ENCODE results near the gene CPSF3. TPM values are rescaled to one million over a fixed set of nuclear protein-coding genes. Genes with fewer than 3 reads are reported as not detected.

The CPSF3 gene
- total and polyA plus RNA-seq, 8 donors: 8.2 to 55.3 (median 16.7) TPM

DNA sequence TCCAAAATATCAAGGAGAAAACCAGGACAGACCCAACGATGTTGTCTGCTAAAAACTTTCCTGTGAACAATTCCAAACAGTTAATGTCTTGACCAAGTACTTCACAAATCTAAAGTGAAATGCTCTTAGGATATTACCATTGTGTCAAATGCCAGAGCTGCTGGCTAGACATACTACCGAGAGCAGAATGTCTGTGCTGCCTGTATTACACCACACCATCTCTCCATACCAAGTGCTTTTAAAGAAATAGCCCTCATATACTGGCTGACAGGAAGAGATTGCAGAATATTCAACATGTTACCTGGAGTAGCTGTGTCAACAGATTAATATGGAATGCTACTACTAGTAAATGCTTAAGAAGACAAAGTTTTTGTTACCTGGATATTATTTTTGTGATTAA lies 69.5 kb downstream of the CPSF3 start:
- H3K36me3 ChIP-seq: peaks cover 76 to 98% (median 97%) of the 10 kb centered on the region in 4 donors
- no peaks in the 10 kb centered on the region for H3K9me3 ChIP-seq
- TF ChIP-seq POLR2AphosphoS5 (IDR thresholded peaks at IDR 0.05) (no peak), EP300 (IDR thresholded peaks at IDR 0.05) (no peak)
- no peaks in the 10 kb centered on the region for H3K4me1 ChIP-seq
- H3K4me3 ChIP-seq: no peak overlapping the region
- no peak overlapping the region for H3K27ac ChIP-seq
- H3K27me3 ChIP-seq: no peaks in the 10 kb centered on the region
- intact Hi-C loops (cut with DNase I; ENCODE audit: low total_unique reads): no loop called here
- 70 to 76% (median 75%) methylated on average over 2 of the region's 2 CpGs for WGBS, 5 donors
- DNase-seq: no peak

DNA sequence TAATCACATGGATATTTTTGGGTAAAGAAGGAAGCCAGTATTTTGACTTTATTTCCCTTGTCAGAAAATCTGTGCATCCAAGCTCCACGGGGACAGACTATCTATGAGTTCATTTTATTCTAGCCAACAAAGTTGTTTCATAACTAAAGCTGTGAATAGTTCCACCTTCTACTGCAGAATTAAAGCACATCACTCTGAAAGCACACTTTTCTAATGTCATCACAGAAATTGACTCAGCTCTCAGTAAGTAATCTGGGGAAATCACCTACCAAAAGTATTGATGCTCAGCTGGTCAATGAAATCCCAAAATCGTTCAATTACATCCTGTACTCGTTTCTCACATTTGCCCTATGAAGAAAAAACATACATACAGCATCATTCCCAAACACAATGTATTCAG lies 70.0 kb downstream of the CPSF3 start:
- Histone ChIP-seq H3K27ac (no peak overlapping the region), H3K36me3 (peaks cover 70 to 98% (median 92%) of the 10 kb centered on the region in 4 donors), H3K4me3 (no peak overlapping the region), H3K4me1 (peaks cover 0 to 3% (median 0%) of the 10 kb centered on the region in 4 donors), H3K9me3 (no peaks in the 10 kb centered on the region), H3K27me3 (no peaks in the 10 kb centered on the region)
- WGBS, 5 donors: 78 to 87% (median 79%) methylated on average over 3 of the region's 3 CpGs
- intact Hi-C loops (cut with DNase I; ENCODE audit: low total_unique reads): no loop called here
- TF ChIP-seq POLR2AphosphoS5 (IDR thresholded peaks at IDR 0.05) (no peak), POLR2A (IDR thresholded peaks at IDR 0.05) (no peak), EP300 (IDR thresholded peaks at IDR 0.05) (no peak)
- TF ChIP-seq, protein P1, sequence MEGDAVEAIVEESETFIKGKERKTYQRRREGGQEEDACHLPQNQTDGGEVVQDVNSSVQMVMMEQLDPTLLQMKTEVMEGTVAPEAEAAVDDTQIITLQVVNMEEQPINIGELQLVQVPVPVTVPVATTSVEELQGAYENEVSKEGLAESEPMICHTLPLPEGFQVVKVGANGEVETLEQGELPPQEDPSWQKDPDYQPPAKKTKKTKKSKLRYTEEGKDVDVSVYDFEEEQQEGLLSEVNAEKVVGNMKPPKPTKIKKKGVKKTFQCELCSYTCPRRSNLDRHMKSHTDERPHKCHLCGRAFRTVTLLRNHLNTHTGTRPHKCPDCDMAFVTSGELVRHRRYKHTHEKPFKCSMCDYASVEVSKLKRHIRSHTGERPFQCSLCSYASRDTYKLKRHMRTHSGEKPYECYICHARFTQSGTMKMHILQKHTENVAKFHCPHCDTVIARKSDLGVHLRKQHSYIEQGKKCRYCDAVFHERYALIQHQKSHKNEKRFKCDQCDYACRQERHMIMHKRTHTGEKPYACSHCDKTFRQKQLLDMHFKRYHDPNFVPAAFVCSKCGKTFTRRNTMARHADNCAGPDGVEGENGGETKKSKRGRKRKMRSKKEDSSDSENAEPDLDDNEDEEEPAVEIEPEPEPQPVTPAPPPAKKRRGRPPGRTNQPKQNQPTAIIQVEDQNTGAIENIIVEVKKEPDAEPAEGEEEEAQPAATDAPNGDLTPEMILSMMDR (IDR thresholded peaks at IDR 0.05): no peak
- no peak for DNase-seq

DNA sequence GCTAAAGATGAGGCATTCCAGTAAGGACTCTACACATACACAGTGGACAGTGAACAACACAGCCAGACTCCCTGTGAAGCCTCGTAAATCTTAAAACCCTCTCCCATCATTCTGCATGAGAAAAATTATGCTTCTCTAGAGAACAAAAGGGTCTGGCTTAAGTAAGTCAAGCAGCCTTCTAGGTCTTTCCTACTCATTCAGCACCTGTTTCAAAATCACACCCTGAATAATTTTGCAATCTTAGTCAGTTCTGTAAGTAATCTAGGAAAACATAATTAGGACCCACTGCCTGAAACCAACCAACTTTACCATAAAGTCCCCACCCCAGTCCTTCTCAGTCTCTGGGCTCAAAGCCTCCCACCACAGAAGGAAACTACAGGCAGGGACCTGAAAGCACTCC lies 70.6 kb downstream of the CPSF3 start:
- DNase-seq: no peak
- Histone ChIP-seq H3K27me3 (no peaks in the 10 kb centered on the region), H3K4me3 (no peak overlapping the region), H3K4me1 (peaks cover 0 to 7% (median 0%) of the 10 kb centered on the region in 4 donors), H3K27ac (no peak overlapping the region), H3K36me3 (peaks cover 65 to 97% (median 86%) of the 10 kb centered on the region in 4 donors), H3K9me3 (no peaks in the 10 kb centered on the region)
- 79 to 95% (median 90%) methylated on average over 1 of the region's 1 CpG for WGBS, 5 donors
- TF ChIP-seq POLR2AphosphoS5 (IDR thresholded peaks at IDR 0.05): no peak
- TF ChIP-seq, protein P1 (IDR thresholded peaks at IDR 0.05): no peak
- no peak for TF ChIP-seq POLR2A (IDR thresholded peaks at IDR 0.05)
- no peak for TF ChIP-seq EP300 (IDR thresholded peaks at IDR 0.05)
- intact Hi-C loops (cut with DNase I; ENCODE audit: low total_unique reads): no loop called here

DNA sequence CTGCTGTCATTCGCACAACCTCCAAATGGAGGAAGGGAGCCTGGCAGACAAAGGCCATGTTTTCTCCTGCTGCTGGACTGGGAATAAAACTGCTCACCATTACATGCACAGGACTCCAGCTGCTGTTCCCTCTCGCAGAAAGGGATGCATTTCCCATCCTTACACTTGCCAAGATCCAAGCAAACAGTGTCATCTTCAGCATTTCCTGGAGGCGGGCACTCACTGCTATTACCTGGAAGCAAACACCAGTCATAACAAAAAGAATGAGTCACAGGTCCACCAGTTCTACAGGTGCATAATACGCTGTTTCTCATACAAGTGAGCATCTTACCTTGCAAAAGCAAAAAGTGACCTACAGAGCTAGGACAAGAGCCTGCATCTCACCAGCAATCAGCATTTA lies 73.6 kb downstream of the CPSF3 start:
- Histone ChIP-seq H3K4me3 (no peak overlapping the region), H3K4me1 (peaks cover 0 to 7% (median 0%) of the 10 kb centered on the region in 4 donors), H3K27me3 (no peaks in the 10 kb centered on the region), H3K27ac (no peak overlapping the region), H3K9me3 (no peaks in the 10 kb centered on the region), H3K36me3 (peaks cover 47 to 90% (median 82%) of the 10 kb centered on the region in 4 donors)
- intact Hi-C loops (cut with DNase I; ENCODE audit: low total_unique reads): no loop called here
- WGBS, 5 donors: 83 to 93% (median 91%) methylated on average over 4 of the region's 4 CpGs
- TF ChIP-seq POLR2A (IDR thresholded peaks at IDR 0.05): no peak
- no peak for TF ChIP-seq EP300 (IDR thresholded peaks at IDR 0.05)
- no peak for TF ChIP-seq POLR2AphosphoS5 (IDR thresholded peaks at IDR 0.05)
- TF ChIP-seq, protein P1 (IDR thresholded peaks at IDR 0.05): no peak
- DNase-seq: no peak

DNA sequence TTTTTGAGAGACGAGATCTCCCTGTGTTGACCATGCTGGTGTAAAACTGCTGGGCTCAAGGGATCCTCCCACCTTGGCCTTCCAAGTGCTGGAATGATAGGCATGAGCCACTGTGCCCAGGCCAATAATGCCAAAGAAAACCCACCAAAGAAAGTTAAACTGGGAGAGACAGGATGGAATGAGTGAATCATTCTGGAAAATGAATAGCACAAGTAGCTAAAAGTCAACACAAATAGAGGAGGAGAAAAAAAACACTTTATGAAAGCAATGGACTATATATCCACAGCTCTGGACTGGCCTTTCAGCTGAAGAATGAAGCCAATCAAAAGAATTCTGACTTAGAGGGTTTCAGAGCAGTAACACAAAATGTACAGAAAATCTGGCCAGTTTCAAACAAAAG lies 74.8 kb downstream of the CPSF3 start:
- intact Hi-C loops (cut with DNase I; ENCODE audit: low total_unique reads): no loop called here
- TF ChIP-seq, protein P1 (IDR thresholded peaks at IDR 0.05): no peak
- no peak for TF ChIP-seq POLR2A (IDR thresholded peaks at IDR 0.05)
- TF ChIP-seq EP300 (IDR thresholded peaks at IDR 0.05): no peak
- no peak for TF ChIP-seq POLR2AphosphoS5 (IDR thresholded peaks at IDR 0.05)
- WGBS, 5 donors: 73 to 100% (median 92%) methylated on average over 1 of the region's 1 CpG
- no peaks in the 10 kb centered on the region for H3K9me3 ChIP-seq
- no peak overlapping the region for H3K4me3 ChIP-seq
- H3K27ac ChIP-seq: no peak overlapping the region
- H3K27me3 ChIP-seq: no peaks in the 10 kb centered on the region
- DNase-seq: no peak
- peaks cover 0 to 7% (median 0%) of the 10 kb centered on the region in 4 donors for H3K4me1 ChIP-seq
- peaks cover 41 to 88% (median 82%) of the 10 kb centered on the region in 4 donors for H3K36me3 ChIP-seq
